Activated T-helper 1 cell treated with anti-CD3 and anti-CD28 coated beads, Interleukin-2, amount 50 U/mL, for 16 hours (primary cell): Measurements from ENCODE around the gene BOLA1.
"Not testable (repeated sequence)": the region's sequence is repeated elsewhere in the genome, so short reads cannot be mapped to it uniquely, and the experiment has no call there.

Experiments used
- DNase-seq, 2 donors: peaks; one replicate each; pipeline ENCODE4 v3.0.0-alpha.2; 2020; ENCODE audit warnings: low read depth in 1 of 2, low spot score in 1 of 2

Gene BOLA1

GRCh38 chr1:149886396-149887195, 12.8 kb upstream of the BOLA1 start:
- peak; percentile 56 to 73 for DNase-seq

- not testable (repeated sequence) for DNase-seq
These were observed 12.2 kb upstream of the BOLA1 start for GRCh38 chr1:149887196-149887455.

- DNase-seq = peak; percentile 32 to 57
These were observed 11.7 kb upstream of the BOLA1 start for GRCh38 chr1:149887456-149888246.

GRCh38 chr1:149888247-149888998, 10.9 kb upstream of the BOLA1 start:
- DNase-seq = peak; percentile 23 to 47

- no peak for DNase-seq
These were observed 10.4 kb upstream of the BOLA1 start for GRCh38 chr1:149888999-149889289.

- DNase-seq = no peak
These were observed 2.8 kb upstream of the BOLA1 start for GRCh38 chr1:149896575-149896974.

DNA sequence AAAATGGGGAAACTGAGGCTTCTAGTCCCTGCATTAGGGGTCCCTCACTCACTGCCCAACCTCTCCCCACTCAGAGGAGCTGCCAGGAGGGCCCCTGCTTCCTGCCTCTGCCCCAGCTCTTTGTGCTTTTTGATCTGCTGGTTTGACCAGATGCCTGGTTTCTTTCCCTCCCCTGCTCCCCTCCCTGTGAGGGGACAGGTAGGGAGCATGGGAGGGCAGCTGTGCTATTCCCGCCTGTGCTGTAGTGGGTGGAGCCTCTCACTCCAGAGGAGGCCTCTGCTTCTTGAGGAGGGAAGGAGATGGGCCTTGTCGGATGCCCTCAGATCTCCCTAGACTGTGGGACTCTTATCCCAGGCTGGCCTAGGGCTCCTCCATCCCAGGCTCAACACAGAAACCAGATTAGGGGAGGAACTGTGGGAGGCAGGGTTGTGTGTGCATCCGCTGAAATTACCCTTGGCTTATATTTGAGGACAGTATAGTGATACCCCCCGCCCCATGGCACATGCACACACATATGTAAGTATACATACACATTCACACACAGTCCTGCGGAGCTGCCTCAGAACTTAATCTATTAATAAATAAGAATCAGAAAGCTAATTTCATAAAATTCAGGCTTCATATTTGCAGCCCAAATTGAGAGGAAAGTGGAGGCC, 4.6 kb downstream of the BOLA1 start:
- DNase-seq = no peak

GRCh38 chr1:149906570-149907075, 7.3 kb downstream of the BOLA1 start:
- no peak for DNase-seq

DNA sequence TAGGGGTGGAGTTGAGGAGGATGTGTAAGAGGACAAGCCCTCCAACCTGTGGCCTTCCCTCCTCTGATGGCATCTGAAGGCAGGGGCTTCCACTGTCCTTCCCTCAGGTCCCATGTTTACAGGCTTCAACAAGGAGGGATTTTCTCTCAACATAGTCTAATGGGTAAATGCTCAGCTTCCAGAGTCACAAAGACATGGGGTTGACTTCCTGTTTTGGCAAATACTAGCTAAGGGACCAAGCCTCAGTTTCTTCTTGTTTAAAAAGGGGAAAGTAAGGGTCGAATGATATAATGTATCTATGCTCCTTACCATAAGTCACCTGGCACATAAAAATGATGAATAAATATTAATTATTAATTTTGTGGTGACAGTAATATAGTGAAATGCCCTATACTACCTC, 15.2 kb downstream of the BOLA1 start:
- no peak for DNase-seq

DNA sequence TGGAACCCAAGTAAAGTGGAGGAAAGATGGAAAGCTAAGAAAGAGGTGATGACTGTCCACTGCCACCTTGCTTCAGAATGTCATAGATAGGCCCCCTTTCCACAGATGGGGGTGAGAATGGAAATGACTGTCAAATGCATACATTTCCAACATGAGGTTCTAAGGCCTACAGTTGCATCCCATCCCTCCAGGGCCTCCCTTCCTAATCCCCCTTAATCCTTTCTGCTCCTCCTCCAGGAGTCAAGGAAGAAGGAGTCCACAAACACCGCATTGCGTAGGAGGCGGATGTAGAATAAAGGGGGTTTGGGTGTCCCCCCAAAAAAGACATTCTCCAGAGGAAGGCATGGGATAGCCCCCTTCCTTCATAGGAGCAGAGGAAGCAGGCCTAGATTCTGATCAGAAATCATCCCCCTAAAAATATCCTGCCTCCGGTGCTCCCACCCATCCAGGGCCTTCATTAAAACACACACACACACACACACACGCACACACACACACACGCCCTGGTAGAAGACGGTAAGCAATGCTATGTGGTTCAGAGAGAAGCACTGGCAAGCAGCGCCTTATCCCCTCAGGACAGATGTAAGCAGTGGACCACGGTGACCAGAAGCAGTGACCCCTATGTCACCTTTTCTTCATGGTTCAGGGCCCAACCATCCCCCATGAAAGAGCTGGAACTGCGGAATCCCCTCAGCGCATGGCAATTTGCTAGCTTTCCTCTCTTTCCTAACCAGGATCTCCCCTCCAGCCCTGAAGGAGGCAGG, 16.2 kb downstream of the BOLA1 start:
- DNase-seq = no peak

- DNase-seq = no peak
These were observed 17.0 kb downstream of the BOLA1 start for GRCh38 chr1:149916193-149916897.

DNA sequence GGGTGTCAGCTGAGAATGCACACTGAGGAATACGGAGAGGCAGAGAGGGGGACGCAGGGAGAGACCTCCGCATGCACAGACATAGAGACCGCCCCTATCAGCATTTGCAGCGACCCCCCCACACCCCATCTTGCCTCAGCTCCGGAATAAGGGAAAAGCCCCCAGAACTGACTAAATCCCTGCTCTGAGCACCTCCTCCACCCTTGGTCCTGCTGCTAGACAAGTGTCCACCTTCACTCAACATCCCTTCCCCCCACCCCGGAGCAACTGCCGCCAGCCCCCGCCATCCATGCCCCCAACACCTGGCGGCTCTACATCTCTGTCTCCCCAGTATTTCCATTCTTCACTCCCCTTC, 17.5 kb downstream of the BOLA1 start:
- DNase-seq = no peak

- peak in 1 of 2 donors; percentile 29 for DNase-seq
These were observed 18.3 kb downstream of the BOLA1 start, which contains the start of gene SV2A for GRCh38 chr1:149917571-149918144. SV2A (minus strand) TSS chr1:149917844; CDS start chr1:149913840, 4,004 bp downstream.

- no peak for DNase-seq
These were observed 24.3 kb downstream of the BOLA1 start for GRCh38 chr1:149923626-149924025.

DNA sequence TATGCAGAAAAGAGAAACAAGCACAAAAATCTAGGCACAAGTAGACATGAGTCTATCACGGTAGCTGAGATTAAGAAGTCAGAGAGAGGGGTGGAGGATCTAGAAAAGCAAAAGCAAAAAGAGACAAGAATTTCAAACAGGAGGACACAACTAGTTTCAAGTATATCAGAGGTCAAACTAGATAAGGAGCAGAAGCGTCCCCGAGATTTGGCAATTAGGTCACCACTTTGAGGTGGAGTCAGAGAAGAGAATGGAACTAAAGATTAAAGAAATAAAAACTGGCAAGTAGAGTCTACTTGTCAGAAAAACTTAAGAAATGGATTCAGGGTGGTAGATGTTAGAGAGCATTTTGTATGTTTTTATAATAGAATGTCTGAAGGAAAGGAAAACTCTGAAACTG, 26.0 kb downstream of the BOLA1 start:
- no peak for DNase-seq

DNA sequence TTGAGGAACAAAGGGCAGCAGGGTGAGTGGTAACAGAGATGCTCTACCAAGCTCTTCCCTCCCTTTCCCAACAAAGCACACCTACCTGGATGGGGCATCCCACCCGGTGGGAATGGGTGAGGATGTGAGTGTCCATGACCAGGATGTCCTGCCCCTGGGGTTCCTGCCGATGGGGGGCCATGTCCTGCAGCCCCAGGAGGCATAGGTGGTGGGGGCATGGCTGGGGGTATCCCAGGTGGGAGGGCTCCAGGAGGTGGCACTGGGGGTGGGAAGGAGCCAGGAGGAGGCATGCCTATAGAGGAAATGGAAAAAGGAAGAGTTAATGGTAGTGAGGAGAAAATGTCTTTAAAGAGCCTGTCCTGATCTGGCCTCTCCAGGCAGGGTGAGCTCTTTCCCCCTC, 26.4 kb downstream of the BOLA1 start:
- DNase-seq = no peak

GRCh38 chr1:149926296-149926695, 26.9 kb downstream of the BOLA1 start:
- no peak for DNase-seq

- no peak for DNase-seq
These were observed 27.7 kb downstream of the BOLA1 start for GRCh38 chr1:149927056-149927562.
